HepG2 (cell line): ENCODE data around the gene MYO1E. TPM values are rescaled to one million over a fixed set of nuclear protein-coding genes. Genes with fewer than 3 reads are reported as not detected.

Source experiments
- ATAC-seq: fragments of 200-7000 bp; cut with Tn5 transposase; 3 replicates; pipeline ENCODE4 v1.9.1; 2020; ENCODE audit warnings: mild to moderate bottlenecking, moderate library complexity
- BruUV-seq: library from RNA; stranded (reverse); fragments of 400-500 nt; replicated peaks from 2 replicates; lab custom pipeline; 2021; lab: Mats Ljungman, UMichigan
- CTCF ChIA-PET: fragments of 300-600 bp; formaldehyde crosslinking; extraction: SDS; loops from one replicate; lab custom pipeline; 2021; ENCODE audit warnings: low total read pairs, inconsistent platforms, low intra/inter-chr PET ratio; lab: Yijun Ruan, JAX
- POLR2A ChIA-PET: fragments of 350-600 bp; sonication (Branson Sonifier 250); formaldehyde crosslinking; loops from one replicate; lab custom pipeline; 2020; ENCODE audit warnings: antibody characterized with exemption, inconsistent platforms; lab: Yijun Ruan, JAX
- DNase-seq: peaks from one replicate; pipeline ENCODE4 v3.0.0-alpha.2; 2015; ENCODE audit warnings: low spot score
- FAIRE-seq: peaks from 3 replicates; lab custom pipeline; 2011; peaks lifted over from hg19 to GRCh38; lab: Jason Lieb, UNC
- H2AFZ ChIP-seq: one replicate; pipeline ENCODE4 v1.6.1; 2011; ENCODE audit warnings: low read length, inconsistent platforms
- H3K27ac ChIP-seq: fragments of 300-600 bp; 3 replicates; pipeline ENCODE4 v1.8.0; 2011; ENCODE audit warnings: mixed run types, mild to moderate bottlenecking, mixed read lengths, low read length, inconsistent platforms; ENCODE audit not compliant: insufficient read depth; ENCODE audit errors: extremely low read length
- H3K27me3 ChIP-seq, 2 experiments: fragments of 200-600 bp in 1 of 2; 2 replicates in 1 of 2; 3 replicates in 1 of 2; pipeline versions ENCODE4 v1.6.0 to v1.8.0; 2011; ENCODE audit warnings: low read length in 2 of 2, mild to moderate bottlenecking in 2 of 2, moderate library complexity in 2 of 2, inconsistent platforms in 1 of 2; ENCODE audit not compliant: insufficient read depth in 2 of 2, control insufficient read depth in 1 of 2
- H3K36me3 ChIP-seq, 2 experiments: fragments of 200-600 bp in 1 of 2; replicated peaks in 1 of 2; 2 replicates in 1 of 2; 3 replicates in 1 of 2; pipeline versions ENCODE4 v1.5.1 to v1.8.0; 2011; ENCODE audit warnings: low read length in 2 of 2, inconsistent platforms in 1 of 2; ENCODE audit not compliant: insufficient read depth in 2 of 2, control insufficient read depth in 1 of 2
- H3K4me1 ChIP-seq: 2 replicates; pipeline ENCODE4 v1.5.1; 2012; ENCODE audit warnings: low read length, inconsistent platforms; ENCODE audit not compliant: insufficient read depth
- H3K4me2 ChIP-seq: 2 replicates; pipeline ENCODE4 v1.6.0; 2011; ENCODE audit warnings: low read depth, low read length, inconsistent platforms
- H3K4me3 ChIP-seq, 3 experiments: fragments of 200-600 bp in 1 of 3; sonication (generic), shearing (Covaris generic) in 1 of 3; replicated peaks in 1 of 3; 2 replicates each; pipeline ENCODE4 v1.5.1; 2011 to 2016; ENCODE audit warnings: low read length in 3 of 3, inconsistent platforms in 2 of 3, low read depth in 2 of 3, mild to moderate bottlenecking in 2 of 3, control low read depth in 1 of 3, mixed read lengths in 1 of 3; ENCODE audit not compliant: insufficient read depth in 1 of 3
- H3K79me2 ChIP-seq: one replicate; pipeline ENCODE4 v1.6.1; 2011; ENCODE audit warnings: low read length, inconsistent platforms; ENCODE audit not compliant: insufficient read depth
- H3K9ac ChIP-seq: 2 replicates; pipeline ENCODE4 v1.6.0; 2011; ENCODE audit warnings: mild to moderate bottlenecking, low read depth, low read length, inconsistent platforms; ENCODE audit not compliant: insufficient read depth
- H3K9me3 ChIP-seq: 2 replicates; pipeline ENCODE4 v1.5.1; 2012; ENCODE audit warnings: mild to moderate bottlenecking, low read length
- H4K20me1 ChIP-seq: 2 replicates; pipeline ENCODE4 v1.6.0; 2011; ENCODE audit warnings: inconsistent platforms, mild to moderate bottlenecking, low read length, moderate library complexity; ENCODE audit not compliant: insufficient read depth
- FIP1L1 ChIP-seq: fragments of 200-400 bp; formaldehyde crosslinking; IDR thresholded peaks from 2 replicates; pipeline ENCODE4 v1.6.1; 2018; ENCODE audit warnings: low read depth, mild to moderate bottlenecking, low read length, moderate library complexity, borderline replicate concordance; ENCODE audit not compliant: insufficient read depth
- GZF1 ChIP-seq: sonication (generic); formaldehyde crosslinking; IDR thresholded peaks from 2 replicates; pipeline ENCODE4 v1.5.1; 2020; ENCODE audit warnings: mild to moderate bottlenecking, missing genetic modification reagents
- IKZF5 ChIP-seq: IDR thresholded peaks from 2 replicates; pipeline ENCODE4 v1.6.1; 2018; ENCODE audit warnings: missing genetic modification reagents, mild to moderate bottlenecking, missing compliant biosample characterization
- IRF2 ChIP-seq: IDR thresholded peaks from 2 replicates; pipeline ENCODE4 v1.6.1; 2018; ENCODE audit warnings: missing genetic modification reagents, missing compliant biosample characterization
- MXI1 ChIP-seq: IDR thresholded peaks from 3 replicates; pipeline ENCODE4 v1.6.1; 2012; ENCODE audit warnings: low read depth, low read length, inconsistent platforms, borderline replicate concordance
- REL ChIP-seq: sonication (generic); formaldehyde crosslinking; conservative IDR thresholded peaks from 2 replicates; pipeline ENCODE4 v1.8.0; 2022; ENCODE audit warnings: mild to moderate bottlenecking, missing genetic modification reagents, moderate library complexity
- SOX13 ChIP-seq, 3 experiments: fragments of 450-650 bp in 1 of 3; sonication (generic) in 1 of 3; formaldehyde crosslinking in 1 of 3; IDR thresholded peaks in 2 of 3; conservative IDR thresholded peaks in 1 of 3; 2 replicates each; pipeline versions ENCODE4 v1.5.0 to v1.6.1; 2016 to 2020; ENCODE audit warnings: antibody characterized with exemption in 1 of 3, mild to moderate bottlenecking in 1 of 3, missing compliant biosample characterization in 1 of 3, missing genetic modification reagents in 1 of 3, moderate library complexity in 1 of 3
- STAT5B ChIP-seq: sonication (generic); formaldehyde crosslinking; IDR thresholded peaks from 2 replicates; pipeline ENCODE4 v1.4.0; 2020; ENCODE audit warnings: missing genetic modification reagents
- ZBTB8A ChIP-seq: sonication (generic); formaldehyde crosslinking; IDR thresholded peaks from 2 replicates; pipeline ENCODE4 v1.4.0; 2020; ENCODE audit warnings: mild to moderate bottlenecking, low read depth, missing genetic modification reagents, borderline replicate concordance
- ZNF784 ChIP-seq: sonication (generic); formaldehyde crosslinking; IDR thresholded peaks from 2 replicates; pipeline ENCODE4 v1.5.1; 2020; ENCODE audit warnings: missing genetic modification reagents, mild to moderate bottlenecking, borderline replicate concordance
- WGBS: methylation state at CpG from one replicate; pipeline ENCODE4 v1.1.6; 2017; ENCODE audit warnings: low lambda C conversion rate; 5-methylcytosine and 5-hydroxymethylcytosine counted together
- in situ Hi-C: cut with HindIII; loops from 2 replicates; pipeline ENCODE4 v1.10.0; 2017; ENCODE audit warnings: low pct_unique_long_range_greater_than_20kb; ENCODE audit not compliant: extremely low pct_ligation_motif_present
- intact Hi-C: fragments of 100-400 bp; cut with micrococcal nuclease; formaldehyde crosslinking; loops from one replicate; pipeline ENCODE4 v1.10.0; 2022; ENCODE audit not compliant: unreplicated experiment
- polyA plus RNA-seq, 8 experiments: library from polyadenylated mRNA; depleted of rRNA in 3 of 8; stranded (reverse) in 7 of 8; unstranded in 1 of 8; fragments of >200 nt; fragmentation: Illumina TruSeq in 4 of 8; extraction: Trizol in 4 of 8; gene quantifications; 2 replicates each; pipeline versions ENCODE4 v1.2.1 to v1.2.3, GENCODE V29; 2011 to 2016; ENCODE audit warnings: low read depth in 4 of 8, missing spikeins in 1 of 8, mixed read lengths in 1 of 8; ENCODE audit not compliant: insufficient read depth in 1 of 8
- total RNA-seq, 5 experiments: library from RNA; depleted of rRNA; stranded (reverse); fragments of >200 nt; fragmentation: Illumina TruSeq; extraction: Trizol; gene quantifications; 2 replicates each; pipeline ENCODE4 v1.2.3, GENCODE V29; 2016; ENCODE audit warnings: low read depth in 1 of 5
- TF ChIP-seq, protein P1 (sequence below): sonication (generic); formaldehyde crosslinking; IDR thresholded peaks from 2 replicates; pipeline ENCODE4; 2020; ENCODE audit warnings: missing genetic modification reagents, mild to moderate bottlenecking, borderline replicate concordance

MYO1E gene
- total and polyA plus RNA-seq, 2 of the 13 experiments (the other 11 are each of a cell fraction or from before 2014, with no cell fraction given) = 15.7 to 25.1 TPM

DNA sequence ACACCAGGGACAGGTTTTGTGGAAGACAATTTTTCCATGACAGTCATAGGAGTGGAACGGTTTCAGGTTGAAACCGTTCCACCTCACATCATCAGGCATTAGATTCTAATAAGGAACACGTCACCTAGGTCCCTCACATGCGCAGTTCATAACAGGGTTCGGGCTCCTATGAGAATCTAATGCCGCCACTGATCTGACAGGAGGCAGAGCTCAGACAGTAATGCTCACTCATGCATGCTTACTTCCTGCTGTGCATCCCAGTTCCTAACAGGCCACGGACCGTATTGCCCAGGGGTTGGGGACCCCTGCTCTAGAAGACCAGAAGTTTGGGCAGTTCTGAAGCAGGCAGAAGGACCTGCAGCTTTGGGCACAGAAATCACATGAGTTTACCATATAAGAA, 61.5 kb downstream of the MYO1E start:
- Histone ChIP-seq H2AFZ (no peak overlapping the region), H4K20me1 (no peaks in the 10 kb centered on the region), H3K4me3 (no peak overlapping the region), H3K79me2 (no peaks in the 10 kb centered on the region), H3K27me3 (no peaks in the 10 kb centered on the region), H3K9ac (no peak overlapping the region), H3K4me2 (no peak overlapping the region), H3K4me1 (0 out of 2 replicates have a peak, but pooled peaks cover 11% of the 10 kb centered on the region), H3K27ac (no peak overlapping the region), H3K9me3 (no peaks in the 10 kb centered on the region), H3K36me3 (peaks cover 0 to 1% of the 10 kb centered on the region in 2 experiments; a peak in 1 of 5 replicates)
- in situ Hi-C loops = no loop called here
- no peak for TF ChIP-seq MXI1
- no peak for FAIRE-seq
- intact Hi-C loops = no loop called here
- BruUV-seq = no TSS peak
- CTCF ChIA-PET = no interaction called here
- no peak for ATAC-seq
- POLR2A ChIA-PET = no interaction called here
- WGBS = 100% methylated on average over 5 of the region's 8 CpGs
- DNase-seq = no peak

DNA sequence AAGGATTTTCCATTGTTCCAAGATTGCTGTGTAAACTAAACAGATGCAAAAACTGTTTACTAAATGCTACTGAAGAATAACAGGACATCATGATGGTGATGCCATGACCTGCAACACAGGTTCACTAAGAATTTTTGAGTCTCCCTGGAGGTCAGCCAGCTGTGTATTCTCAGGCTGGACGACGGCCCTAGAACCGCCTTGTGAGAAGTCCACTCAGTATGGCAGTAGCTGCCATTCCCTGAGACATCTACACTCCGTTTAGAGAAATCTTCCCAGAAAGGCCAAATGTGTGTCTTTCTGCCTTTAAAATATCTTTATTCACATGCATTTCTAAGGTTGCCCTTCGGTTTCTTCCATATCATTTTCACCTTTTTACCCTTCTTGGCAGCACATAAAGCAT, 63.3 kb downstream of the MYO1E start:
- in situ Hi-C loops = no loop called here
- Histone ChIP-seq H3K79me2 (no peaks in the 10 kb centered on the region), H3K4me1 (peaks cover 23% of the 10 kb centered on the region), H3K4me2 (no peak overlapping the region), H3K27ac (no peak overlapping the region), H3K9me3 (no peaks in the 10 kb centered on the region), H4K20me1 (0 out of 2 replicates have a peak, but pooled peaks cover 2% of the 10 kb centered on the region), H2AFZ (no peak overlapping the region), H3K4me3 (no peak overlapping the region), H3K9ac (no peak overlapping the region), H3K36me3 (peaks cover 0 to 1% of the 10 kb centered on the region in 2 experiments; a peak in 1 of 5 replicates), H3K27me3 (no peaks in the 10 kb centered on the region)
- intact Hi-C loops = no loop called here
- no peak for DNase-seq
- 96% methylated on average over 5 of the region's 5 CpGs for WGBS
- no peak for FAIRE-seq
- ChIA-PET CTCF (no interaction called here), POLR2A (no interaction called here)
- no TSS peak for BruUV-seq
- no peak for ATAC-seq
- TF ChIP-seq IRF2 (CRISPR knock-in tag) = no peak
- TF ChIP-seq ZBTB8A (CRISPR knock-in tag) = no peak
- TF ChIP-seq, protein P1, sequence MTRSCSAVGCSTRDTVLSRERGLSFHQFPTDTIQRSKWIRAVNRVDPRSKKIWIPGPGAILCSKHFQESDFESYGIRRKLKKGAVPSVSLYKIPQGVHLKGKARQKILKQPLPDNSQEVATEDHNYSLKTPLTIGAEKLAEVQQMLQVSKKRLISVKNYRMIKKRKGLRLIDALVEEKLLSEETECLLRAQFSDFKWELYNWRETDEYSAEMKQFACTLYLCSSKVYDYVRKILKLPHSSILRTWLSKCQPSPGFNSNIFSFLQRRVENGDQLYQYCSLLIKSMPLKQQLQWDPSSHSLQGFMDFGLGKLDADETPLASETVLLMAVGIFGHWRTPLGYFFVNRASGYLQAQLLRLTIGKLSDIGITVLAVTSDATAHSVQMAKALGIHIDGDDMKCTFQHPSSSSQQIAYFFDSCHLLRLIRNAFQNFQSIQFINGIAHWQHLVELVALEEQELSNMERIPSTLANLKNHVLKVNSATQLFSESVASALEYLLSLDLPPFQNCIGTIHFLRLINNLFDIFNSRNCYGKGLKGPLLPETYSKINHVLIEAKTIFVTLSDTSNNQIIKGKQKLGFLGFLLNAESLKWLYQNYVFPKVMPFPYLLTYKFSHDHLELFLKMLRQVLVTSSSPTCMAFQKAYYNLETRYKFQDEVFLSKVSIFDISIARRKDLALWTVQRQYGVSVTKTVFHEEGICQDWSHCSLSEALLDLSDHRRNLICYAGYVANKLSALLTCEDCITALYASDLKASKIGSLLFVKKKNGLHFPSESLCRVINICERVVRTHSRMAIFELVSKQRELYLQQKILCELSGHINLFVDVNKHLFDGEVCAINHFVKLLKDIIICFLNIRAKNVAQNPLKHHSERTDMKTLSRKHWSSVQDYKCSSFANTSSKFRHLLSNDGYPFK (CRISPR knock-in tag) = no peak
- no peak for TF ChIP-seq FIP1L1
- TF ChIP-seq STAT5B (CRISPR knock-in tag) = no peak
- TF ChIP-seq IKZF5 (CRISPR knock-in tag) = no peak
- TF ChIP-seq ZNF784 = no peak
- TF ChIP-seq SOX13 (IDR thresholded peaks at IDR 0.05) = no peak
- no peak for TF ChIP-seq SOX13 (CRISPR knock-in tag; conservative IDR thresholded peaks at IDR 0.05 in 1 of 2, IDR thresholded peaks at IDR 0.05 in 1 of 2)
- TF ChIP-seq GZF1 (CRISPR knock-in tag) = no peak
- no peak for TF ChIP-seq REL (CRISPR knock-in tag)
